Measurements from ENCODE around the gene IGF2BP2. TPM values are rescaled to one million over a fixed set of nuclear protein-coding genes. Genes with fewer than 3 reads are reported as not detected.
"Not testable (repeated sequence)": the region's sequence is repeated elsewhere in the genome, so short reads cannot be mapped to it uniquely, and the experiment has no call there.

The IGF2BP2 gene
- total RNA-seq, 1 experiment from 2014 or later, result 0.67 TPM

GRCh38 chr3:185708392-185708791, 116.5 kb downstream of the IGF2BP2 start:
- H3K27me3 ChIP-seq (ENCODE audit: low read length), result no peaks in the 10 kb centered on the region
- no peak for DNase-seq
- no peak overlapping the region for H3K4me3 ChIP-seq (ENCODE audit: low read length)

DNA sequence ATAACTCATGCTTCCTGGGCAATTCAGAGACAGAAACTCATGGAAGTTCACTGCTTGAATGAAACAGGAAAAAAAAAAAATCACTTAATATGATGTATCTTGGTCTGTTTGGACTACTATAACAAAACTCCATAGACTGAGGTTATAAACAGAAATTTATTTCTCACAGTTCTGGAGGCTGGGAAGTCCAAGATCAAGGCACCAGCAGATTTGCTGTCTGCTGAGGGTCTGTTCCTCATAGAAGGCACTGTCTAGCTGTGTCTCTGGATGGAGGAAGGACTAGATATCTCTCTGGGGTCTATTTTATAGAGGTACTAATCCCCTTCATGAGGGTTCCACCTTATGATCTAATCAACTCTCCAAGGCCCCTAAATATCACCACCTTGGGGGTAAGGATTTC, 119.3 kb downstream of the IGF2BP2 start:
- Histone ChIP-seq H3K9me3 (ENCODE audit: low read length) (no peaks in the 10 kb centered on the region), H3K9ac (ENCODE audit: low read length) (no peak overlapping the region), H3K4me1 (ENCODE audit: low read length) (no peaks in the 10 kb centered on the region), H3K4me2 (ENCODE audit: low read depth, low read length, poor library complexity, severe bottlenecking) (no peak overlapping the region), H3K27ac (ENCODE audit: low read length) (no peak overlapping the region), H2AFZ (ENCODE audit: low read length) (no peak overlapping the region), H3K79me2 (ENCODE audit: low read length) (no peaks in the 10 kb centered on the region), H3K9me2 (replicated peaks; ENCODE audit: insufficient read depth, low read length) (no peaks in the 10 kb centered on the region), H3K27me3 (ENCODE audit: low read length) (no peaks in the 10 kb centered on the region), H3K4me3 (ENCODE audit: low read length) (no peak overlapping the region), H3K36me3 (ENCODE audit: insufficient read depth, low read length) (no peaks in the 10 kb centered on the region), H4K20me1 (ENCODE audit: insufficient read depth, low read depth, low read length) (no peaks in the 10 kb centered on the region)
- no peak for DNase-seq

More at GRCh38 chr3:185708392-185708791, 116.5 kb downstream of the IGF2BP2 start:
- no peak overlapping the region for H2AFZ ChIP-seq (ENCODE audit: low read length)
- H3K36me3 ChIP-seq (ENCODE audit: insufficient read depth, low read length), result no peaks in the 10 kb centered on the region
- H3K79me2 ChIP-seq (ENCODE audit: low read length), result no peaks in the 10 kb centered on the region
- no peaks in the 10 kb centered on the region for H3K9me3 ChIP-seq (ENCODE audit: low read length)
- no peak overlapping the region for H3K27ac ChIP-seq (ENCODE audit: low read length)
- no peak overlapping the region for H3K4me2 ChIP-seq (ENCODE audit: low read depth, low read length, poor library complexity, severe bottlenecking)
- H3K4me1 ChIP-seq (ENCODE audit: low read length), result no peaks in the 10 kb centered on the region
- H3K9ac ChIP-seq (ENCODE audit: low read length), result no peak overlapping the region
- no peaks in the 10 kb centered on the region for H4K20me1 ChIP-seq (ENCODE audit: insufficient read depth, low read depth, low read length)
- no peaks in the 10 kb centered on the region for H3K9me2 ChIP-seq (replicated peaks; ENCODE audit: insufficient read depth, low read length)

GRCh38 chr3:185702262-185703225, 122.3 kb downstream of the IGF2BP2 start:
- no peaks in the 10 kb centered on the region for H3K79me2 ChIP-seq (ENCODE audit: low read length)
- H3K36me3 ChIP-seq (ENCODE audit: insufficient read depth, low read length), result no peaks in the 10 kb centered on the region
- no peaks in the 10 kb centered on the region for H3K9me3 ChIP-seq (ENCODE audit: low read length)
- H3K4me2 ChIP-seq (ENCODE audit: low read depth, low read length, poor library complexity, severe bottlenecking), result no peak overlapping the region
- H3K27ac ChIP-seq (ENCODE audit: low read length), result no peak overlapping the region
- no peaks in the 10 kb centered on the region for H3K4me1 ChIP-seq (ENCODE audit: low read length)
- DNase-seq, result no peak
- H3K4me3 ChIP-seq (ENCODE audit: low read length), result no peak overlapping the region
- H2AFZ ChIP-seq (ENCODE audit: low read length), result no peak overlapping the region
- H3K9me2 ChIP-seq (replicated peaks; ENCODE audit: insufficient read depth, low read length), result no peaks in the 10 kb centered on the region
- H3K27me3 ChIP-seq (ENCODE audit: low read length), result no peaks in the 10 kb centered on the region
- no peaks in the 10 kb centered on the region for H4K20me1 ChIP-seq (ENCODE audit: insufficient read depth, low read depth, low read length)
- no peak overlapping the region for H3K9ac ChIP-seq (ENCODE audit: low read length)

GRCh38 chr3:185701611-185702261, 123.1 kb downstream of the IGF2BP2 start:
- Histone ChIP-seq H3K36me3 (ENCODE audit: insufficient read depth, low read length) (no peaks in the 10 kb centered on the region), H3K4me1 (ENCODE audit: low read length) (no peaks in the 10 kb centered on the region), H3K79me2 (ENCODE audit: low read length) (no peaks in the 10 kb centered on the region), H3K27me3 (ENCODE audit: low read length) (no peaks in the 10 kb centered on the region), H3K4me2 (ENCODE audit: low read depth, low read length, poor library complexity, severe bottlenecking) (no peak overlapping the region), H2AFZ (ENCODE audit: low read length) (no peak overlapping the region), H3K27ac (ENCODE audit: low read length) (no peak overlapping the region), H3K9ac (ENCODE audit: low read length) (no peak overlapping the region), H3K4me3 (ENCODE audit: low read length) (no peak overlapping the region), H3K9me2 (replicated peaks; ENCODE audit: insufficient read depth, low read length) (no peaks in the 10 kb centered on the region), H3K9me3 (ENCODE audit: low read length) (no peaks in the 10 kb centered on the region), H4K20me1 (ENCODE audit: insufficient read depth, low read depth, low read length) (no peaks in the 10 kb centered on the region)
- no peak for DNase-seq

GRCh38 chr3:185699927-185700326, 124.9 kb downstream of the IGF2BP2 start:
- H3K4me3 ChIP-seq (ENCODE audit: low read length), result no peak overlapping the region
- H2AFZ ChIP-seq (ENCODE audit: low read length), result no peak overlapping the region
- H3K4me2 ChIP-seq (ENCODE audit: low read depth, low read length, poor library complexity, severe bottlenecking), result no peak overlapping the region
- no peaks in the 10 kb centered on the region for H4K20me1 ChIP-seq (ENCODE audit: insufficient read depth, low read depth, low read length)
- no peaks in the 10 kb centered on the region for H3K27me3 ChIP-seq (ENCODE audit: low read length)
- H3K9me2 ChIP-seq (replicated peaks; ENCODE audit: insufficient read depth, low read length), result no peaks in the 10 kb centered on the region
- no peaks in the 10 kb centered on the region for H3K79me2 ChIP-seq (ENCODE audit: low read length)
- DNase-seq, result no peak
- H3K4me1 ChIP-seq (ENCODE audit: low read length), result no peaks in the 10 kb centered on the region
- no peak overlapping the region for H3K9ac ChIP-seq (ENCODE audit: low read length)
- no peak overlapping the region for H3K27ac ChIP-seq (ENCODE audit: low read length)
- H3K36me3 ChIP-seq (ENCODE audit: insufficient read depth, low read length), result no peaks in the 10 kb centered on the region
- no peaks in the 10 kb centered on the region for H3K9me3 ChIP-seq (ENCODE audit: low read length)

DNA sequence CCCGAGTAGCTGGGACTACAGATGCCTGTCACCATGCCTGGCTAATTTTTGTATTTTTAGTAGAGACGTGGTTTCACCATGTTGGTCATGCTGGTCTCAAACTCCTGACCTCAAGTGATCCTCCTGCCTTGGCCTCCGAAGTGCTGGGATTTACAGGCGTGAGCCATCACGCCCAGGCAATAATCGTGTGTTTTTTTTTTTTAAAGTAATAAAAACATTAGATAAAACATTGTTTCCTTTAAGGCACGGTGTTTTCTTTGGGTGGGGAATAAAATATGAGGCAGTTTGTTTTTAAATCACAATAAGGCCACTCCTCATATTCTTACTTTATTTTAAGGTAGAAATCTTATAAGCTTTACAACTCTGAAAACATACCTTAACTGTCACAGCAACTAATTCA, 127.6 kb downstream of the IGF2BP2 start:
- not testable (repeated sequence) for H3K9me3 ChIP-seq (ENCODE audit: low read length); H3K4me3 ChIP-seq (ENCODE audit: low read length); H3K9ac ChIP-seq (ENCODE audit: low read length); H3K79me2 ChIP-seq (ENCODE audit: low read length); H3K9me2 ChIP-seq (replicated peaks; ENCODE audit: insufficient read depth, low read length); H3K27ac ChIP-seq (ENCODE audit: low read length); H2AFZ ChIP-seq (ENCODE audit: low read length); H3K4me1 ChIP-seq (ENCODE audit: low read length); H3K4me2 ChIP-seq (ENCODE audit: low read depth, low read length, poor library complexity, severe bottlenecking); DNase-seq; H3K27me3 ChIP-seq (ENCODE audit: low read length); H4K20me1 ChIP-seq (ENCODE audit: insufficient read depth, low read depth, low read length); H3K36me3 ChIP-seq (ENCODE audit: insufficient read depth, low read length)

DNA sequence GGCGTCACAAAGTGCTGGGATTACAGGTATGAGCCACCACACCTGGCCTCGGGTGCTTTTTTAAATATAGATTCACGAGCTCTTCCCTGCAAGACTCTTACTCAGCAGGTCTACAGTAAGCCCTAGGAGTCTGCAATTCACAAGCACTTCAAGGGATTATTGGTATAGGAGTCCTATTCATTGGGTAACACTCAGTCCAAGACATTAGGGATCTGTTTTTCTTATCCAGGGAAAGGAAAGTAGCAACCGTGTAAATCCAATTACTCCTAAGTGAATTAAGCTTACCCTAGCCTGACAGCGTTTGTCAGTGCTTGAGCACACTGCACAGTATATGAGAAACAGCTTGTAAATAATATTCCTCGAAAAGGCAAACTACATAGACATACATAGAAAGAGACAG, 128.8 kb downstream of the IGF2BP2 start:
- Histone ChIP-seq H3K9me3 (ENCODE audit: low read length) (no peaks in the 10 kb centered on the region), H4K20me1 (ENCODE audit: insufficient read depth, low read depth, low read length) (no peaks in the 10 kb centered on the region), H3K4me1 (ENCODE audit: low read length) (no peaks in the 10 kb centered on the region), H2AFZ (ENCODE audit: low read length) (no peak overlapping the region), H3K9ac (ENCODE audit: low read length) (no peak overlapping the region), H3K4me3 (ENCODE audit: low read length) (no peak overlapping the region), H3K79me2 (ENCODE audit: low read length) (no peaks in the 10 kb centered on the region), H3K4me2 (ENCODE audit: low read depth, low read length, poor library complexity, severe bottlenecking) (no peak overlapping the region), H3K36me3 (ENCODE audit: insufficient read depth, low read length) (no peaks in the 10 kb centered on the region), H3K27ac (ENCODE audit: low read length) (no peak overlapping the region), H3K27me3 (ENCODE audit: low read length) (0 out of 2 replicates have a peak, but pooled peaks cover 4% of the 10 kb centered on the region), H3K9me2 (replicated peaks; ENCODE audit: insufficient read depth, low read length) (no peaks in the 10 kb centered on the region)
- DNase-seq, result no peak

DNA sequence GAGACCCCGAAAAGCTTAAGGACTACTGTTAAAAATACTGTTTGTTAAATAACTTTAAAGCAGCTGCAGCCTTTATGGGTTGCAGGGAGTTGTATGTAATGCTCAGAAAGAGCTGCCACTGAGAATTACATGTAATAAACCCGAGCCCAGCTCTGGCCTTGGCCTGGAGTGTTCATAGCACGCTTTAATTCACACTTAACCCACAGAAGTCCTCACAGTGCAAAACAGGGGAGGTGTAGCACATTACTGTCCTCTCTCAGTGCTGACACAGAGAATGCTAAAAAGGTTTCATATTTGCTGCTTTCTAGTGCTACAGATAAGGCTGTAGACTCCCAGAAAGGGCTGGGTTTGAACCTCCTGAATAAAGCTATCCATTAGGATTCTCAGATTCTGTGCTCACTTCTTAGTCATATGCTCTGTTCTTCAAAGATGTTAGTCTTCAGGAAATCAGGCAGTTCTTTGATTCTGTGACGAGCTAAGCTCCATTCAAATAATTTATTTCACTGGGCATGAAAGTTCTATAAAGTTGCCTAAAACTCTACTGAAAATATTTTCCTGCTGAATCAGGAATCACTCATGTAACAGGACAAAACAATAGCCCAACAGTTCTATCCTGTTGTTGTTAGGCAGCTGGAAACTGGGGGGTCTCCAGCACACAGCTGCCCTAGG, 130.7 kb downstream of the IGF2BP2 start:
- H3K36me3 ChIP-seq (ENCODE audit: insufficient read depth, low read length), result no peaks in the 10 kb centered on the region
- H2AFZ ChIP-seq (ENCODE audit: low read length), result no peak overlapping the region
- H3K9me2 ChIP-seq (replicated peaks; ENCODE audit: insufficient read depth, low read length), result no peaks in the 10 kb centered on the region
- no peak overlapping the region for H3K27ac ChIP-seq (ENCODE audit: low read length)
- H3K4me1 ChIP-seq (ENCODE audit: low read length), result no peaks in the 10 kb centered on the region
- H3K9ac ChIP-seq (ENCODE audit: low read length), result no peak overlapping the region
- H3K4me3 ChIP-seq (ENCODE audit: low read length), result no peak overlapping the region
- no peaks in the 10 kb centered on the region for H4K20me1 ChIP-seq (ENCODE audit: insufficient read depth, low read depth, low read length)
- no peak overlapping the region for H3K4me2 ChIP-seq (ENCODE audit: low read depth, low read length, poor library complexity, severe bottlenecking)
- no peak for DNase-seq
- H3K79me2 ChIP-seq (ENCODE audit: low read length), result no peaks in the 10 kb centered on the region
- 0 out of 2 replicates have a peak, but pooled peaks cover 4% of the 10 kb centered on the region for H3K27me3 ChIP-seq (ENCODE audit: low read length)
- H3K9me3 ChIP-seq (ENCODE audit: low read length), result no peaks in the 10 kb centered on the region
